ENCODE data around the gene LMX1B.
"Not testable (repeated sequence)": the region's sequence is repeated elsewhere in the genome, so short reads cannot be mapped to it uniquely, and the experiment has no call there.

LMX1B gene

GRCh38 chr9:126706698-126707053 is 92.9 kb downstream of the LMX1B start:
- no peak for ATAC-seq
- TF ChIP-seq RARB (CRISPR knock-in tag; IDR thresholded peaks at IDR 0.05): no peak
- TF ChIP-seq TCF4 (CRISPR knock-in tag; IDR thresholded peaks at IDR 0.05; ENCODE audit: borderline replicate concordance): no peak
- no peak for TF ChIP-seq PATZ1 (CRISPR knock-in tag; IDR thresholded peaks at IDR 0.05; ENCODE audit: borderline replicate concordance)
- TF ChIP-seq ZNF70 (CRISPR knock-in tag; IDR thresholded peaks at IDR 0.05): no peak

DNA sequence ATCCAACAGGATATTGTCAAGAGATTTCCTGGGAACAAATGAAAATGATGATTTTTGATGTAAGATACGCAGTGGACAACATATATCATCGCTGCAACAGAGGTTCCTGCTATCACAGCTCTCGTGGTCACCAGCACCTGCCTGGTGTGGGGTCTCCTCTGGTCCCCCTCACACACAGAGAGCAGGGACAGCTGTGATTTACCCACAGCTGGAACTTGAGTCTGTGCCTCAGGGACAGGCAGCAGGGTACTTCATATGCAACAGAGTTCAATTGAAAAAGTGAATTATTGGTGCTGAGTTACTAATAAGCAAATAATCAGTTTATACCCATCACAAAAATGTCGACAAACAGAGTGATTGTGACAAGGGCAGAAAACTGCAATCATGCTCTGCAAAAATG is 93.4 kb downstream of the LMX1B start:
- TF ChIP-seq ZNF565 (CRISPR knock-in tag; conservative IDR thresholded peaks at IDR 0.05; ENCODE audit: low read depth): no peak
- TF ChIP-seq TCF4 (CRISPR knock-in tag; IDR thresholded peaks at IDR 0.05; ENCODE audit: borderline replicate concordance): no peak
- no peak for TF ChIP-seq TOX (CRISPR knock-in tag; IDR thresholded peaks at IDR 0.05; ENCODE audit: borderline replicate concordance)
- no peak for TF ChIP-seq ZFP30 (CRISPR knock-in tag; IDR thresholded peaks at IDR 0.05)
- ATAC-seq: no peak

- ATAC-seq: not testable (repeated sequence)
Observed at GRCh38 chr9:126707712-126708111, 94.0 kb downstream of the LMX1B start.

DNA sequence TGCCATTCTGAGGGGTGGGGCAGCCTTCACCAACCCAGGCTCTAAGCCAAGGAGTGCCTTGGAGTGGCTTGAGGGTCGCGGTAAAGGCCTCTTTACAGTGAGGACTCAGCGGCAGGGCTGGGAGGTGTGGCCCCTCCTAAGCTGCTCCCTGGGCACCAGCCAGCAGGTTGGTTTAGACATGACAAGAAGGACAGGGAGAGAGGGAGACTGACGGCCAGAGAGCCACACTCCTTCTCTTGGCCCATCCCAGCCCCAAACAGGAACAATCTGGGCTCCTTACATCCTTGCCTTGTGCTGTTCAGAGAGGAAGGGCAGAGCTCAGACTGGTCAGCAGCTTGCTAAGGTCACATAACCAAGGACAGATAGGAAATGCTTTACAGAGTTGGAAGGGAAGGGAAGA is 94.5 kb downstream of the LMX1B start:
- TF ChIP-seq GLIS3 (CRISPR knock-in tag; IDR thresholded peaks at IDR 0.05): no peak
- no peak for TF ChIP-seq CSDC2 (CRISPR knock-in tag; IDR thresholded peaks at IDR 0.05)
- no peak for TF ChIP-seq SNAI2 (CRISPR knock-in tag; IDR thresholded peaks at IDR 0.05)
- no peak for TF ChIP-seq ISL1 (CRISPR knock-in tag; IDR thresholded peaks at IDR 0.05)
- TF ChIP-seq ARNTL (CRISPR knock-in tag; IDR thresholded peaks at IDR 0.05; ENCODE audit: borderline replicate concordance, low read depth): no peak
- TF ChIP-seq OSR1 (CRISPR knock-in tag; IDR thresholded peaks at IDR 0.05): no peak
- TF ChIP-seq ZNF8 (CRISPR knock-in tag; IDR thresholded peaks at IDR 0.05): no peak
- TF ChIP-seq ZNF70 (CRISPR knock-in tag; IDR thresholded peaks at IDR 0.05): no peak
- ATAC-seq: no peak

DNA sequence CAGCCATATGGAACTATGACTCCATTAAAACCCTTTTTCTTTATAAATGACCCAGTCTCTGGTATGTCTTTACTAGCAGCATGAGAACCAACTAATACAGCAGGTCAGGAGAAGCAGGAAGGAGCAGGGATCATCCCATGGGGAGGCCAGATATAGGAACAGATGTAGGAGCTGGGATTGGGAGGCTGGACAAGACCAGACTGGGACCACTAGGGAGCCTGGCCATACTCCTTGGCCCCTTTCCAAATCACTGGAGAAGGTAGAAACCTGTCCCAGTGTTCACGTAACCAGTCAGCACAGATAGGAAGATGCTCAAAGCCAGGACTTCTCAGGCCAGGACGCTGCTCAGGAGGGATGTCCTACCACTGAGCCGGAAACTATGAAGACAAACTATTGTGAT is 95.5 kb downstream of the LMX1B start:
- ATAC-seq: no peak
- no peak for TF ChIP-seq ZNF8 (CRISPR knock-in tag; IDR thresholded peaks at IDR 0.05)
- TF ChIP-seq ZFP3 (CRISPR knock-in tag; IDR thresholded peaks at IDR 0.05): no peak
- no peak for TF ChIP-seq ISL1 (CRISPR knock-in tag; IDR thresholded peaks at IDR 0.05)
- TF ChIP-seq TCF4 (CRISPR knock-in tag; IDR thresholded peaks at IDR 0.05; ENCODE audit: borderline replicate concordance): no peak
- TF ChIP-seq CSDC2 (CRISPR knock-in tag; IDR thresholded peaks at IDR 0.05): no peak
- no peak for TF ChIP-seq BACH2 (CRISPR knock-in tag; IDR thresholded peaks at IDR 0.05; ENCODE audit: borderline replicate concordance)
- no peak for TF ChIP-seq GLIS3 (CRISPR knock-in tag; IDR thresholded peaks at IDR 0.05)
- no peak for TF ChIP-seq TSHZ2 (CRISPR knock-in tag; IDR thresholded peaks at IDR 0.05)

- TF ChIP-seq ZFP30 (CRISPR knock-in tag; IDR thresholded peaks at IDR 0.05) (no peak), RARB (CRISPR knock-in tag; IDR thresholded peaks at IDR 0.05) (no peak), TSHZ2 (CRISPR knock-in tag; IDR thresholded peaks at IDR 0.05) (no peak), TCF4 (CRISPR knock-in tag; IDR thresholded peaks at IDR 0.05; ENCODE audit: borderline replicate concordance) (no peak), BACH2 (CRISPR knock-in tag; IDR thresholded peaks at IDR 0.05; ENCODE audit: borderline replicate concordance) (no peak), PATZ1 (CRISPR knock-in tag; IDR thresholded peaks at IDR 0.05; ENCODE audit: borderline replicate concordance) (no peak), GLIS3 (CRISPR knock-in tag; IDR thresholded peaks at IDR 0.05) (no peak)
- no peak for ATAC-seq
Observed at GRCh38 chr9:126715382-126715781, 101.7 kb downstream of the LMX1B start.

- ATAC-seq: not testable (repeated sequence)
Observed at GRCh38 chr9:126717441-126717840, 103.7 kb downstream of the LMX1B start.

All from SK-N-SH treated with all-trans-retinoic acid at 6 μM for 48 hours (cell line).